ENCODE measurements around the gene IMMP2L.

IMMP2L gene

DNA sequence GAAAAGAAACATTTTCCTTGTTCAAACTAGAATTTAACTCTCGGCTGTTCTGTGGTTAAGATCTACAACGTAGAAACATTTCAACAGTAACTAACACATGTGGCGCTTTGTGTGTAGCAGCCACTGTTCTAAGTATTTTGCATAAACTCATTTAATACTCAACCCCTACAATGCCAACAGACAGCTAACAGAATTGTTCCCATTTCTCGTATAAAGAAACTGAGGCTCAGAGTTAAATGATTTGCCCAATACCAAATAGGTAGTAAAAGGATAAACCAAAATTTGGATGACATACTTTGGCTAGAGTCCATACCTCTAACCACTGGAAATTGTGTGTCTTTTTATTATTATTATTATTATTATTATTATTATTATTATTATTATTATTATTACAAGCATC, 543.8 kb downstream of the IMMP2L start:
- no peak for DNase-seq

DNA sequence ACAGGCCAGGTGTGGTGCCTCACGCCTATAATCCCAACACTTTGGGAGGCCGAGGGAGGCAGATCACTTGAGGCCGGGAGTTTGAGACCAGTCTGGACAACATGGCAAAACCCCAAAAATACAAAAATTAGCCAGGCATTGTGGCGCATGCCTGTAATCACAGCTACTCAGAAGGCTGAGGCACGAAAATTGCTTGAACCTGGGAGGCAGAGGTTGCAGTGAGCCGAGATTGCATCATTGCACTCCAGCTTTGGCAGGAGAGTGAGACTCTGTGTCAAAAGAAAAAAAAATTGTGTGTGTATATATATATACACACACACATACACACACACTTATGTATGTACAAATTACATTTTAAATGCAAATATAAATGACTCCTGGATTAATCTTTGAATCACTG, 548.2 kb downstream of the IMMP2L start:
- DNase-seq: no peak

DNA sequence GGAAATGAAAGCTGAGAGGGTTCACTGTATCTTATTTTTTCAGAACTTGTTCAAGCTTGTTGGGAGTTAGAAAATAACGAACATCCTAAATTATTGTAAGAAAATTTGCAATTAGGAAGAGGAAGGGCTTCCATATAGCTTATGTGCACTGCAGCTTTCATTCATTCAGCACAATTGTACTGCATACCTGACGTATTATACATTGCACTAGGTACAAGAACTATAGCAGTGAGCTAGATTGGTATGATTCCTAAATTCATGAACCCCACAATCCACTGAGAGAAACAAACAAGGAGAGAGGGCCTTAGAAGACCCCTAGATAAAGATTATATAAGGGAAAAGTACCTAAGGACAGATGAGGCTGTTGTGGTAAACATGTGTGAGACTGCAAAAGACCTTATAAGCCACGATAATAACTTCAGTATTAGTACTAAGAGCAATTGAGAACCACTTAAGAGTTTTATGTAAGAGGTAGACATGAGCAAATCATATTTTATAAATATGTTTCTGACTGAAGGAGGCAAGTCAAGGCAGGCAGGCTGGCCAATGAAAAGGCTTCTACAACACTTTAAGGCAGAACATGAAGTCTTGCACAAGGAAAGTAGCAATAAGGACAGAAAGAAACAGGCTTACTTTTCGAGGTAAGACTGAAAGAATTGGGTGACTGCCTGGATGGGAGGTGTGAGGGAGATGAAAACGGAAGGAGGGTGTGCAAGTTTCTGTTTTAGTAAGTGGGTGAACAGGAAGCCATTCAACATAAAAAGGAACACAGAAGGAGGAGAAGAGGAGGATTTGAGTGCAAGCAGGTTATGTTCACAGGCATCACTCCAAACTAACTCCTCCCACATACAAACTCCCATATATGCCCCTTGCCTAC, 549.3 kb downstream of the IMMP2L start:
- no peak for DNase-seq

GRCh38 chr7:111012149-111012548, 550.1 kb downstream of the IMMP2L start:
- DNase-seq: no peak

DNA sequence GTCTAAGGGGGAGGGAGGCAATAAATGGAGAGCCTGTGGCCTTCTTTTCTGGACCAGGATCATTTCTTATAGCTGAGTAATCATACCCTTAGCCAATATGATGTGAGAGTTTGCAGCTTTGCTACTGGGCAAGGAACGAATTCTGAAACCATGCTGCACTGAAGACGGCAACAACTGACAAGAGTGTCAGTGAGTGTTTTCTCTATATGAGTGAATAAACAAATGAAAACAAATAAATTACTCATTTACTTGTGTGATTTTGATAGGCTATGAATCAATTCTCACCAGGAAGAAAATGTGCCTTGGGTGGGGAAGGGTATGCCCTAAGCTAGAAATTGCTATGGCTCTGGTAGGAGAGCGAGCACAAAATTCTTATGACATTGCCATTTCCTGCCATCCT, 550.8 kb downstream of the IMMP2L start:
- no peak for DNase-seq

- no peak for DNase-seq
Measured at GRCh38 chr7:111010798-111011197, 551.5 kb downstream of the IMMP2L start.

- DNase-seq: no peak
Measured at GRCh38 chr7:111009526-111010040, 552.7 kb downstream of the IMMP2L start.

GRCh38 chr7:111006691-111007090, 555.6 kb downstream of the IMMP2L start:
- no peak for DNase-seq

DNA sequence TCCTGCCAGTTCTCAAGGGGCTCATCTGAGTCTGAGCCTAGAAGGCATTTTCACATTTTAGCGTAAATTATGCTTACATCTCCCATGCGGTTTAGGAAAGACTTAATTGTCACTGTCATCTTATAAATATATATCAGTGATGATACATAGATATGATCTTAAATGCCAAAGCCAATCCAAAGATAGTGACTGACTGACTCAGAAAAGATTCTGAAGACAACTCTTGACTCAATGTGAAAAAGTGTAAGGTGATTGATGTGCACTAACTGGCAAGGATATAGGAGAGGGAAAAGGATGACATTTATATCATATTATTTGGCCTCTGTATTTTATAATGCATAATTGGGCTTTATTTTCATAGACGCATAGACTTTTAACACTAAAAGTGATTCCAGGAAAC, 556.3 kb downstream of the IMMP2L start:
- no peak for DNase-seq

- DNase-seq: no peak
Measured at GRCh38 chr7:111005445-111005844, 556.8 kb downstream of the IMMP2L start.

DNA sequence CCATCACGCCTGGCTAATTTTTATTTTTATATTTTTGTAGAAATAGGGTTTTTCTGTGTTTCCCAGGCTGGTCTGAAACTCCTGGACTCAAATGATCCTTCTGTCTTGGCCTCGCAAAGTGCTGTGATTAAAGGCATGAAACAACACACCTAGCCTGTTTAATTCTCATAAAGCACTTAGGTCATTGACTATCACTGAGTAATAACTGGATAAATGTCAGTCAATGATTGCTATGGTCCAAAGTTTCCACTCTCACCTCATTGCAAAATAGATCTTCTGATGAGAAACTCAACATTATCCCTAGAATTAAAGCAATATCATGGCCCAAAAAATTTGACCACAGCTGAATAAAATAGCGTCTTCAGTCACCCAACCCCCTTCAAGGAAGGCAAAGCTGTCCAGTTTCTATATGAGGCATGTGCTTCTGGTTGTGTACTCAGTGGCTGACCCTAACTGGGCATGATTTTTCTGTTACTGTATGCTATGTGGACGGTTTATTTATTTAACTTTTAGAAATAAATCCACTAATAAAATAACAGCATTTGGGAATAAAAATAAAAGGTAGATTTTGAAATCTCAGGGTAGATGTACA, 557.9 kb downstream of the IMMP2L start:
- DNase-seq: no peak

DNA sequence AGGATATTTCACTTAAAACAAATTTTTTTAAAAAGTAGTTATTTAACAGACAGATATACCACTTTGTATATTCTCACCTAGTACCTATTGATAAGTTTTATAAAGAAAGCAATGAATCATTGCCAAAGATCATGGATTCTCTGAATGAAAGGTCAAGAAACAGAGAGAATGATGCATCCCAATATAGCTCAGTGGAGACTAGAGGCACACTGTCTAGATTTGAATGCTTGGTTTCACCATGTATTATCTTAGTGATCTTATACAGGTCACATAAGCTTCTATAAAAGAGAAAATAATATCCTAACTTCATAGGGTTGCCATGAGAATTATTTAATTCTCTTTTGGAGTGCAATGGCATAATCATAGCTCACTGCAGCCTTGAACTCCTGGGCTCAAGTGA, 558.4 kb downstream of the IMMP2L start:
- no peak for DNase-seq

DNA sequence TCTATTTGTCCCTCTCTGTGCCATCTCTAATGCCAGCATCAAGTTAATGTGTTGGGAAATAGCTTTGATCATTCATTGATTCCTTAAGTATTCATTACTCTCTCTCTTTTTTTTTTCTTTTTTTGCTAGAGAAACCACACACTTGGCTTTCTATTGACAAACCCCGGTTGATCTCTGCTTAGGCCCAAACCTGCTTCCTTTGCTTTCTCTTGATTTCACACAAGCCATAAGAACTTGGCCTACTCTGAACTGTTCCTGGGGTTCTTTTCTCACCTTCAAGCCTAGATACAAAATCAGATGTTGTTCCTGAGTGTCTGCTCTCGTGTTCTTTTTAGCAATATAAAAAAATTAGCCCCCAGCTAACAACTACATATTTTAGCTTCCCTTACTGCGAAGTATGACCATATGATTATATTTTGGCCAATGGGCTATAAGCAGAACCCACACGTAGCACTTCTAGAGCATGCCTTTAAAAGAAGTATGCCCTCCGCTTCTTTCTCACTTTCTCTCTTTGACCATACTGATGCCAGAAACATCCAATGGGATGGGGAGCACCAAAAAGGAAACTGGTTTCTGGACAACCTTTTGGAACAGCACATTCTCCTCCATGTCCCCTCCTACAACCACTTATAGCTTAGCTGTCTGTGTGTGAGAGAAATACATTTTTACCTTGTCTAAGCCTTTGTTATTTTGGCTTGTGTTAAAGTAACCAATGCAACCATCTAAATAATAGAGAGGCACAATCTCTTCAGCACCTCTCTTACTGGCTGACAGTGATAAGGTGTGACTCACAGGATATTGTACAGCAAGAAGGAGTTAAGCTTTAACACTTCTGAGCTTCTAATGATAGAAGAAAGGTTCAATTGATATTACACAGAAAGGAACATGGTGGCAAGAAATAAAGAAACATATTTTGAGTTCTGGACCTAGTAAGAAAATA, 568.0 kb downstream of the IMMP2L start:
- DNase-seq: no peak

GRCh38 chr7:110988890-110989501, 573.3 kb downstream of the IMMP2L start:
- no peak for DNase-seq

- no peak for DNase-seq
Measured at GRCh38 chr7:110988348-110988747, 573.9 kb downstream of the IMMP2L start.

- no peak for DNase-seq
Measured at GRCh38 chr7:110987127-110987693, 575.1 kb downstream of the IMMP2L start.

DNA sequence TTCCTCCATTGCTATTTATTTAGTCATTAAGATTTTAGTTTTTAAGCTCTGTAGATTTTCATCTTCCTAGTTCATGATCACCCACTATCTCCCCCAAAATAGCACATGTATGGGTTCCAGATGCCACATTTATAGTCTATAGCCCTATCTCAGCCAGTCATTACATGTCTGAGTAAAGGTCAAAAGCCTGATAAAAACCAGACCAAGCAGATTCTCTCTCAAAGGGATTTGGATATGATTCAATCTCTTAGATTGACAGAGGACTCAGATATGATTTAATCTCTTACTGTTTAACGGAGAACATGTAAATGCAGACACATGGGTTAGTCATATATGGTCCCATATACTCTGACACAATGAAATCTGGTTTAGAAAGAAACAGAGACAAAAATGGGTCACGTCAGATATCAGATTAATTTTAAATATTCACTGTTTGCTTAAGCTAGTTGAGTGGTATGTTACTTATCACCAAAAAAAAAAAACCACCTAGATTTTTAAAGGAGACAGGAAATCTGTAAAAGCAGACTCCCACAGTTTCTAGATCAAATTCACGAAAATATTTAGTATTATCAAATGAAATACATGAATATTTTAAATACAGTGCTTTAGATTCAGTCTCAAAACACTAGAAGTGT, 578.4 kb downstream of the IMMP2L start:
- DNase-seq: no peak

GRCh38 chr7:110977127-110977737, 585.1 kb downstream of the IMMP2L start:
- no peak for DNase-seq

DNA sequence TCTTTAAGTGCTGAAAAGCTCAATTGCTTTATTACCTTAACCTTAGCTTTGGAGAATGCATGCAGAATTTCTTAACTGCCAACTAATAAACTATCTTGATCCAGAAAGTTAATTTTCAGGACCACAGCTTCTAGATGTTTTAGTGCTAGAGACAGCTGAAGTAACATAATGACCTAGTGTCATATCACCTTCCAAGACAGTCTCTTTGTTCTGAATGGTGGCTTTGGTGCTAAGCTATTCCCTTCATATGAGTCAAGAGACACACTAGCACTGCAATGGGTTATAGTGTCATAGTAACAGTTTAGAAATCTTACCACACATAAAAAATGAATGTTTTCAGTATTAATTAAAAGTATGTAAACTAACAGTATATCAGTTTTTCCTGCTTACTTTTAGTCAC, 586.8 kb downstream of the IMMP2L start:
- DNase-seq: no peak

GRCh38 chr7:110974441-110974840, 587.9 kb downstream of the IMMP2L start:
- DNase-seq: no peak

GRCh38 chr7:110973196-110973990, 588.9 kb downstream of the IMMP2L start:
- no peak for DNase-seq

Measured in NCI-H1436 treated with DMSO at 0.1 percent for 48 hours (cell line).